GM19043 (cell line): Measurements from ENCODE around the gene ZNF462.

Source experiments
- ATAC-seq: cut with Tn5 transposase; IDR thresholded peaks from one replicate; pipeline ENCODE4 v1.9.1; 2021; ENCODE audit warnings: low read depth; ENCODE audit not compliant: unreplicated experiment

ZNF462 gene

DNA sequence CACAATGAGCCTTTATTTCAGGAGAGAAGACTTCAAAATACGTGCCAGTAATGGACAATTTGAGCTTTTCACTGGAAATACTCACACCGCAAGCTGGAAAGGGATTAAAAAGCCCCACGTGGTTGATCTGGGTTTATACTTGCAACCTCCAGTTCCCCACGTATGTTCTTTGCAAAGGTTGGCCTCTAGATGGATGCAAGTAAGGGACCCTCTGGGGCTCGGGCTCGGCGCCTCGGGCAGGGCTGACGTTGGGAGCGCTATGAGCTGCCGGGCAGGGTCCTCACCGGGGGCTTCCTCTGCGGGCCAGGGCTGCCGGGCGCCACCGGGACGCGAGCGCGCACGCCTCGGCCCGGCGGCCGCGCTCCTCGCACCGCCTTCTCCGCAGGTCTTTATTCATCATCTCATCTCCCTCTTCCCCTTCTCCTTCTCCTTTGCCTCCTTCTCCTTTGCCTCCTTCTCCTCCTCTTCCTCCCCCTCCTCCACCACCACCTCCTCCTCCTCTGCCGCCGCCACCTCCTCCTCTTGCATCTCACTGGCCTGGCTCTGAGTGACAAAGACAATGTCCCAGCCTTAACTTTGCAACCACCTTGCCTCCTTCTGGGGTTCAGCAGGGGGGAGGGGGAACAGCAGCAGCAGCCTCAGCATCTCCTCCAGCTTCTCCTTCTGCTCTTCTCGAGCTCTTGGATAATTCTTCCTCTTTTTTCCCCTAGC, 701 bp upstream of the ZNF462 start:
- ATAC-seq, result no peak

GRCh38 chr9:106864373-106865143, 1.6 kb downstream of the ZNF462 start:
- no peak for ATAC-seq

- ATAC-seq, result no peak
Observed at GRCh38 chr9:106866243-106866642, 3.3 kb downstream of the ZNF462 start.

DNA sequence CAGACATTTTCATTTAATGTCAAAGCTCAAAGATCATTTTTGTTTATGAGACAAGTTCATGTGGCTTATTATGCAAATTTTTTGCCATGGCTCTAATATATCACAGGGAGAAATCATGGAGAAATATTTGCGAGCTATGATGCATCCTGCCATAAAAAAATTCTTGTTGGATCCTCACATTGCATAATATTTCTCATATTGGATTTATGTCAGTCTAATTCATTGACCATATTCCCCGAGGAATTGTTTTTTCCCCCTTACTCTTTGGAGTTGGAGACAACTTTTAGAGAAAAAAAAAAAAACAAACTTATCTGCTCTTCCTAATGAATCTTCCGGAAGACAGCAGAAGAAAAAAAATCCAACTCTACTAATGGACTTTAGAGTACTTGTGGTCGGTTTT, 4.3 kb downstream of the ZNF462 start:
- no peak for ATAC-seq

DNA sequence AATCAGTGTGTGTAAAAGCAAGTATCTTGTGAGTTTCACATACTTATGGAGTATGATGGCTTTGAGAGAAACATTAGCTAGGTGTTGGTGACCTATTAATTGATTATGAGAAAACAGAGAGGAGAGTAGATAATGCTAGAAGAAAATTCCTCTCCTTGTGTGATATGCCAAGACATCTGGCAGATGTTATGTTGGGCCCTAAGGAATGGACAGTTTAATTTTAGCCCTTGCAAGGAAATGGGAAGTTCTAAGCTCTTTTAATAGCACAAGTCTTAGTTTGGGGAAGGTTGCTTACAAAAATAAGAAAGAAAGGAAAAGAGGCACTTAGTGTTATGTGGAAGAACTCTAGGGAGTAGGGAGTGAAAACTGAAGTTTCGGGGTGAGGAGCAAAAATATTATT, 5.1 kb downstream of the ZNF462 start:
- no peak for ATAC-seq

GRCh38 chr9:106868565-106868964, 5.6 kb downstream of the ZNF462 start:
- no peak for ATAC-seq

- ATAC-seq, result no peak
Observed at GRCh38 chr9:106869028-106869427, 6.1 kb downstream of the ZNF462 start.

GRCh38 chr9:106869458-106869857, 6.5 kb downstream of the ZNF462 start:
- no peak for ATAC-seq

- no peak for ATAC-seq
Observed at GRCh38 chr9:106872641-106873040, 9.7 kb downstream of the ZNF462 start.

GRCh38 chr9:106874031-106874430, 11.1 kb downstream of the ZNF462 start:
- no peak for ATAC-seq

DNA sequence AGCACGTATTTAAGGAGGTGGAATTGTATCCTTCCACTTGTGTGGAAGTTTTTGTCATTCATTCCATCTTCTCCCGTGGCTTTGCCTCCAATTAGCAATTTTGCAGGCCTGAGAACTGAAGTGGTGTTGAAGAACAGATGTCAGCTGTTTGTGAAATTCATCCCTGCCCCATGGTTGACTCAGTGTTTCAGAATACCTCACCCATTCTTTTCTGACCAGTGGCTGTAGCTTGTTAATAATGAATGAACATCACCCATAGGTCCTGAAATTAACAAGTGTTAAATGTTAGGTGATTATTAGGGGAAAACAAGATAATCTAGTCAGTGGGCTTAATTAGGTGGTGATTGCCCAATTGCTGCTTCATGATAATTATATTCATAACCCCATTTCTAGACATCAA, 11.7 kb downstream of the ZNF462 start:
- ATAC-seq, result no peak

DNA sequence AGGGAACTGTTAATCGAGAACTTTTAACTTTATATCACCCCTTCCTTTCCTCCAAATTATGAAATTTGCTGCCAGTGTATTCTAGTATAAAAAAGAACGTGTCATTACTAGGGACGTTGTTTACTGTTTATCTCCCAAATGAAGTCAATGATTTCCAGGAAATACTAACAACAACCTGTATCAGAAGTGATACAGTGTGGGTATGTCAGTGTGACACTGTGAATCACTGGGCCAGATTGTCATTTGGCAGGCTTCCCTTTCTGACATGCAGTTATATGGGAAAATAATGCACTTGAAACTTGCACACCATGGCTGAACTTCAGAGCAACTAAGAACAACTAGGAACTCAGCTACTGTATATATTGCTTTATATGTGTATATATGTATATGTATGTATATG, 12.6 kb downstream of the ZNF462 start:
- no peak for ATAC-seq

DNA sequence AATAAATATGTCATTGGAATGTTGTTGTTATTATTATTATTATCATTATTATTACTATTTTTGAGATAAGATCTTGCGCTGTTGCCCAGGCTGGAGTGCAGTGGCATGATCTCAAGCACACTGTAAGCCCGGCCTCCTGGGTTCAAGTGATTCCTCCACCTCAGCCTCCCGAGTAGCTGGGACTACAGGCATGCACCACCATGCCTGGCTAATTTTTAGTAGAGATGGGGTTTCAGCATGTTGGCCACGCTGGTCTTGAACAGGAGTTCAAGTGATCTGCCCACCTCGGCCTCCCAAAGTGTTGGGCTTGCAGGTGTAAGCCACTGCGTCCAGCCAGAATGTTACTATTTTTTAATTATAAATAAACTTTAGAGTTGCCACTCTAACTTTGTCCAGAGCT, 14.4 kb downstream of the ZNF462 start:
- no peak for ATAC-seq

GRCh38 chr9:106878081-106878837, 15.3 kb downstream of the ZNF462 start:
- ATAC-seq, result no peak

DNA sequence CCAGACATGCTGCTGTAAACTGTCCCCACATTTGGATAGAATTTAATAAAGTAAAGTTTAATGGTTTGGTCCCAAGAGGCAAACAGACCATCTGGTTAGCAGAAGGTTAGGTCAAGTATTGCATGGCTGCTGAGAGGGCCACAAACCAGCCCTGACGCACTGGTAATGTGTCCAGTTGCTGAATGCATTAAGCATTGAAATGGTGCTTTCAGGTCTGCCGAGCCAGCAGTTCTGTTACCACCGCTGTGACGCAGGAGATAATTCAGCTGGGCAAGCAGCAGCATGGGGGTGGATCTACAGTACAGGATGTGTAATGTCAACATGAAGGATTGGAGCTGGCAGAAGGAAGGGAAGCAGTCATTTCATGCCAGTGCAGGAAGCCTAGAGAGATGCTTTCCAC, 16.0 kb downstream of the ZNF462 start:
- no peak for ATAC-seq

DNA sequence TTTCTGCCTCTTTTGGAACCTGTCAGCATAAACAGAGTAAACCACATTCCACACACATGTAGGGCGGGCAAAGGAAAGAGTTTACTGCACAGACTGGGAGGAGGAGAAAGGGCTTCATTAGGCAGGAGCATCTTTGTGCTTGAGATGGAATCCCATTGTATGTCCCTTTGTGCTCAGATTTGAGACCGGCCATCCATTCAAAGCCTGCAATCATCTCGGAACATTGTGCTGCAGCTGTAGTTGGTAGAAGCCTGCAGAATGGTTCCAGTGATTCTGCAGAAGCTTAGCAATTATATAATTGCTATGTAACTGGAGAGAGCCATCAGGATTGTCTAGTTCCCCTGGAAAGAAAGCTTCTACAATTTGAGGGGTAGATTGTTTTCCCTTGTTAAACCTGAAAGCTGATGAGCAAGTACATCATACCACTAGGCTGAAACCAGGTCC, 16.5 kb downstream of the ZNF462 start:
- ATAC-seq, result no peak

GRCh38 chr9:106880081-106880480, 17.1 kb downstream of the ZNF462 start:
- no peak for ATAC-seq

- no peak for ATAC-seq
Observed at GRCh38 chr9:106880863-106881262, 17.9 kb downstream of the ZNF462 start.

DNA sequence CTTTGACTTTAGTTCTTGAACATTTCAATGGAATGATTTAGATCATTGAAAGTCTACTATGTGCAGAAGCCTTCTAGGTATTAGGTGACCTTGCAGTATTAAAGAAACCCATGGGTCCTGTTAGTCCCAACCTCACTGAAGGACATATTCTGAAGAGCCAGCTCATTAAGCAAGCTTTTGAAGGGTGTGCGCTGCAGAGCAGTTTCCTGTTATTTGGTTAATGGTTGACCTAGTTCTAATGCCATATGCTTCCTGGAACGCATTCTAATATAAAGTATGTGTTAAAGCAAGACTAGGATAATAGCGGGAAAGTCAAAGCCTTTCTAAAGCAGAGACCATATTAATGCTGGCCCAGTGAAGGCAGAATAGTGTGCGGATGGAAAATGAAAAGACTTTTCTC, 20.1 kb downstream of the ZNF462 start:
- ATAC-seq, result no peak

GRCh38 chr9:106883626-106884190, 20.7 kb downstream of the ZNF462 start:
- no peak for ATAC-seq

DNA sequence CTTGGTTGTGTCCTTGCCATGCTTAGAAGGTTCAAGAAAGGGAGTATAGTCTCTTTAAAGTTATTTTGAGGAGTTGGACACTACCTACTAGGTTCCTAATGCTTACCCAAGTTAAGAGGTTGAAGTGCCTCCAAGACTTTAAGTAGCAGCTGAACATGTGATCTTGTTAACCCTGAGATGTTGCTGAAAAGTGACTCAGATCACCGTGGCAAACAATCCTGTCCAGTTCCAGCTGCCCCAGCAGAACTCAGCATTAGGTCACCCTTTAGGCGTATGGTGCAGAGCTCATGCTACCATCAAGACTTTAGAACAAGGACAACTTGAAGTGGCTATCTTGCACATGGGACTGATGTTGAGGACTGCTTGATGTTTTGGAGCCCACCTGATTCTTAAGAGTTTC, 22.5 kb downstream of the ZNF462 start:
- ATAC-seq, result no peak
